Brain microvascular endothelial cell (primary cell): ENCODE data around the gene MELK.

ENCODE experiments used
- DNase-seq: peaks from one replicate; pipeline ENCODE4 v3.0.0-alpha.2; 2020
- H3K27ac ChIP-seq: fragments of 250-450 bp; sonication (Bioruptor Pico); 2 replicates; pipeline ENCODE4 v1.5.1; 2020; ENCODE audit warnings: mild to moderate bottlenecking, moderate library complexity
- H3K27me3 ChIP-seq: fragments of 250-450 bp; sonication (Bioruptor Pico); replicated peaks from 2 replicates; pipeline ENCODE4 v1.5.1; 2020; ENCODE audit warnings: mild to moderate bottlenecking
- H3K36me3 ChIP-seq: fragments of 250-450 bp; sonication (Bioruptor Pico); replicated peaks from 2 replicates; pipeline ENCODE4 v1.5.1; 2020; ENCODE audit warnings: mild to moderate bottlenecking
- H3K4me3 ChIP-seq: 2 replicates; pipeline ENCODE4 v1.5.1; 2011; ENCODE audit warnings: low read depth, mild to moderate bottlenecking, control low read depth, low read length, moderate library complexity
- CTCF ChIP-seq: IDR thresholded peaks from 2 replicates; pipeline ENCODE4 v1.5.1; 2011; ENCODE audit warnings: low read depth, mild to moderate bottlenecking, moderate library complexity, low read length, control low read depth, inconsistent platforms; ENCODE audit errors: missing control alignments
- in situ Hi-C: cut with HindIII; loops from 2 replicates; pipeline ENCODE4 v1.10.0; 2017; ENCODE audit warnings: low sequenced_read_pairs, low pct_ligation_motif_present

The MELK gene

DNA sequence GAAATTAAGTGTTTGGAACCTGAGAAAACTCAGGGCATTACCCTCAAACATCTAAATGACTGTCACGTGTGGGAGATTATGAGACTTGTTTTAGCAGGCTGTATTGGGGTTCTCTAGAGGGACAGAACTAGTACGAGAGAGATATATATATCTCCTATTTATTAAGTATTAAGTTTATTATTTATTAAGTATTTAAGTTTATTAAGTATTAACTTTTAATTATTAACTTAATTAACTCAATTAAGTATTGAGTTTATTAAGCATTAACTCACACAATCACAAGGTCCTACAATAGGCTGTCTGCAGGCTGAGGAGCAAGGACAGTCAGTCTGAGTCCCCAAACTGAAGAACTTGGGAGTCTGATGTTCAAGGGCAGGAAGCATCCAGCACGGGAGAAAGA is 113.8 kb downstream of the MELK start:
- no peak for TF ChIP-seq CTCF
- in situ Hi-C loops = no loop called here
- DNase-seq = no peak
- no peak overlapping the region for H3K4me3 ChIP-seq
- H3K27me3 ChIP-seq = no peaks in the 10 kb centered on the region
- H3K27ac ChIP-seq = no peak overlapping the region
- no peaks in the 10 kb centered on the region for H3K36me3 ChIP-seq

DNA sequence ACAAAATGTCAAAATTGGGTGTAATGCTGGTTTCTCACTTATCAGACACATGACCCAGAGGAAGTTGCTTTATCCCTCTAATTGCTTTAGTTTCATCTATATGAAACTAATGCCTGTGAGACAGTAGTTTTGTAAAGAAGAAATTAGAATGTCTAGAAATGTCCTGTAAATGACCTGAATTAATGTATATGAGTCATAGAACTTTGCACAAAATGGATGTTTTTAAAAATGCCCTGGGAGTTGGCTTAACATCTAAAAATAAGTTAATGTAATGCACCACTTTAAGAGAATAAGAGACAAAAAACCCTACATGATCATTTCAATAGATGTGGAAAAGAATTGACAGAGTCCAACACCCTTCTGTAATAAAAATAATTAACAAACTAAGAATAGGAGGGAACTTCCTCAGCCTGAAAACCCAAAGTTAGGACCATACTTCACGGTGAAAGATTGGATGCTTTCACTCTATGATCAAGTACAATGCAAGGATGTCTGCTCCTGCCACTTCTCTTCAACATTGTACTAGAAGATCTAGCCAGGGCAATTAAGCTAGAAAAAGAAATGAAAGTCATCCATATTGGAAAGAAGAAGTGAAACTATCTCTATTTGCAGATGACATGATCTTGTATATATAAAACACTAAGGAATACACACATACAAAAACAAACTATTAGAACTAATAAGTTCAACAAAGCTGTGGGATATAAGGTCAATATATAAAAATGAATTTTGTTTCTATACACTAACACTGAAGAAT is 117.9 kb downstream of the MELK start:
- no peak for TF ChIP-seq CTCF
- Histone ChIP-seq H3K27me3 (no peaks in the 10 kb centered on the region), H3K27ac (no peak overlapping the region), H3K4me3 (no peak overlapping the region), H3K36me3 (no peaks in the 10 kb centered on the region)
- no peak for DNase-seq
- in situ Hi-C loops = no loop called here

GRCh38 chr9:36691671-36692070 is 119.0 kb downstream of the MELK start:
- no peak overlapping the region for H3K27ac ChIP-seq
- DNase-seq = no peak
- H3K27me3 ChIP-seq = no peaks in the 10 kb centered on the region
- H3K36me3 ChIP-seq = no peaks in the 10 kb centered on the region
- no peak overlapping the region for H3K4me3 ChIP-seq
- in situ Hi-C loops = no loop called here
- no peak for TF ChIP-seq CTCF

- in situ Hi-C loops = no loop called here
- TF ChIP-seq CTCF = no peak
- no peak for DNase-seq
- Histone ChIP-seq H3K27ac (no peak overlapping the region), H3K27me3 (no peaks in the 10 kb centered on the region), H3K4me3 (no peak overlapping the region), H3K36me3 (no peaks in the 10 kb centered on the region)
Observed at GRCh38 chr9:36698984-36699383, 126.3 kb downstream of the MELK start.

DNA sequence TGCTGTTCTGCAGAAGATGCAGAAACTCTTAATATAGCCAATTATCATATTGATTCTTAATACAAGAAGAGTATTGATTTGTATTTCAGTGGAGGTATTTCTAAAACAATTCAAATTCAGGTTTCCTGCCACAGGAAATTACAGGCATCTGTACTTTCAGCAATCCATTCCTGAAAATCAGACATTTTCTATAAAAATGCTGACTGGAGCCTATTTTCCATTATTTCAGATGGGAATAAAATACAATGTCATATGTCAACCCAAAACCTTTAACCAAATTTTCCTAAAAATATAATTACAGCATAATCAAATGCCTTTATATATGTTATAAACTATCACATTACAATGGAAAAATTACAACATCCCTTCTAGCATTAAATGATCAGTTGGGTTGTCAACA is 131.5 kb downstream of the MELK start:
- DNase-seq = no peak
- H3K4me3 ChIP-seq = no peak overlapping the region
- H3K27ac ChIP-seq = no peak overlapping the region
- no peak for TF ChIP-seq CTCF
- H3K36me3 ChIP-seq = no peaks in the 10 kb centered on the region
- H3K27me3 ChIP-seq = no peaks in the 10 kb centered on the region
- in situ Hi-C loops = no loop called here
